HEK293T (cell line): ENCODE data around the gene COA4.
A peak's percentile ranks its signal among the peaks of the same experiment; 100 is the strongest.

ENCODE experiments used
- CTCF ChIA-PET: fragments of 350-600 bp; formaldehyde crosslinking; extraction: SDS; loops from one replicate; lab custom pipeline; 2021; ENCODE audit warnings: antibody characterized with exemption, inconsistent platforms; lab: Yijun Ruan, JAX
- POLR2A ChIA-PET: fragments of 350-600 bp; formaldehyde crosslinking; extraction: SDS; loops from one replicate; lab custom pipeline; 2020; ENCODE audit warnings: antibody characterized with exemption, inconsistent platforms; lab: Yijun Ruan, JAX
- DNase-seq: peaks from one replicate; pipeline ENCODE4 v3.0.0; 2012; ENCODE audit warnings: mixed read lengths; ENCODE audit errors: extremely low spot score
- ARNT ChIP-seq: fragments of 450-650 bp; IDR thresholded peaks from 2 replicates; pipeline ENCODE4 v1.6.1; 2017; ENCODE audit warnings: mild to moderate bottlenecking
- BHLHE40 ChIP-seq: fragments of 450-650 bp; IDR thresholded peaks from 2 replicates; pipeline ENCODE4 v1.6.1; 2016; ENCODE audit warnings: mild to moderate bottlenecking, moderate library complexity, borderline replicate concordance
- CTBP1 ChIP-seq: fragments of 450-650 bp; IDR thresholded peaks from 2 replicates; pipeline ENCODE4 v1.6.1; 2016; ENCODE audit warnings: borderline replicate concordance
- ELF4 ChIP-seq: fragments of 450-650 bp; IDR thresholded peaks from 2 replicates; pipeline ENCODE4 v1.6.1; 2017; ENCODE audit warnings: antibody characterized with exemption
- FOXA1 ChIP-seq: fragments of 450-650 bp; IDR thresholded peaks from 2 replicates; pipeline ENCODE4 v1.6.1; 2016; ENCODE audit warnings: mild to moderate bottlenecking
- FOXK2 ChIP-seq: fragments of 450-650 bp; IDR thresholded peaks from 2 replicates; pipeline ENCODE4 v1.6.1; 2016; ENCODE audit warnings: mild to moderate bottlenecking
- FOXM1 ChIP-seq: fragments of 450-650 bp; IDR thresholded peaks from 2 replicates; pipeline ENCODE4 v1.6.1; 2017; ENCODE audit warnings: mild to moderate bottlenecking, borderline replicate concordance
- HDGF ChIP-seq: fragments of 450-650 bp; IDR thresholded peaks from 2 replicates; pipeline ENCODE4 v1.6.1; 2017; ENCODE audit warnings: antibody characterized with exemption, borderline replicate concordance
- L3MBTL2 ChIP-seq: fragments of 450-650 bp; conservative IDR thresholded peaks from 2 replicates; pipeline ENCODE4 v1.6.1; 2016; ENCODE audit warnings: mild to moderate bottlenecking
- LEF1 ChIP-seq: fragments of 450-650 bp; IDR thresholded peaks from 2 replicates; pipeline ENCODE4 v1.6.1; 2017; ENCODE audit warnings: mild to moderate bottlenecking, borderline replicate concordance
- NFRKB ChIP-seq: fragments of 450-650 bp; IDR thresholded peaks from 2 replicates; pipeline ENCODE4 v1.6.1; 2016; ENCODE audit warnings: mild to moderate bottlenecking, moderate library complexity
- SP1 ChIP-seq: fragments of 450-650 bp; IDR thresholded peaks from 2 replicates; pipeline ENCODE4 v1.6.1; 2017
- SUZ12 ChIP-seq: fragments of 450-650 bp; IDR thresholded peaks from 2 replicates; pipeline ENCODE4 v1.6.1; 2016; ENCODE audit warnings: mild to moderate bottlenecking
- TARDBP ChIP-seq: fragments of 450-650 bp; IDR thresholded peaks from 2 replicates; pipeline ENCODE4 v1.6.1; 2016
- ZNF384 ChIP-seq: fragments of 450-650 bp; IDR thresholded peaks from 2 replicates; pipeline ENCODE4 v1.6.1; 2016
- TF ChIP-seq, protein P1 (sequence below): fragments of 450-650 bp; IDR thresholded peaks from 2 replicates; pipeline ENCODE4 v1.6.1; 2016

The COA4 gene

DNA sequence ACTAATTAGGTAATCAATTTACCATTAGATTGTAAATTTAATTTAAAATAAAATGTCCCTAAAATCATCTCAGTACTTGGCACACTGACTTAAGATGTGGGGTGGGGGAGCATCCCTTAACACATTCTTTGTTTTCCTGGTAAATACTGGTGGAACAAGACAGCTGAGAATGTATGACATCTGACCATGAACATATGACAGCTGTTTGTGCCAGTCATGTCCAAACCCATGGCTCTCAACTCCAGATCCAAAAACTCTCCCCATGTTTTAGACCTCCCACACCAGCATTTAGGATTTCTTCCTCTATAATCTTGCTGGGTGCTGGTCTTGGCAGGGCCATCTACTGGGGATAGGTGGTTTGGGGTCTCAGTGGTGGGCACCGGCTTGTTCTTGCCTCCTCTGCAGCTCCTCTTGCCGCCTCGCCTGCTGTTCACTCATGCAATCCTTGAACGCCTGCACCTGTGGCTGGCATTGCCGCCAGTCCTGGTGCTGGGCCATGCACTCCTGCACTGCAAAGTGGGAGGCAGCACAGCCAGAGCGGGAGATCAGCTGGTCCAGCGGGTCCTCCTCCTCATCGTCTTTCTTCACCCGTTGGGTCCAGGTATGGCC, 3.8 kb downstream of the COA4 start:
- no peak for DNase-seq
- ChIA-PET POLR2A (no interaction called here), CTCF (interaction anchor here (0.6 kb wide), 1 partner anchor 455 kb away, joined by 3 read pairs; no protein-coding TSS in a partner anchor)
- no peak for TF ChIP-seq SUZ12
- TF ChIP-seq ARNT: no peak
- no peak for TF ChIP-seq SP1

DNA sequence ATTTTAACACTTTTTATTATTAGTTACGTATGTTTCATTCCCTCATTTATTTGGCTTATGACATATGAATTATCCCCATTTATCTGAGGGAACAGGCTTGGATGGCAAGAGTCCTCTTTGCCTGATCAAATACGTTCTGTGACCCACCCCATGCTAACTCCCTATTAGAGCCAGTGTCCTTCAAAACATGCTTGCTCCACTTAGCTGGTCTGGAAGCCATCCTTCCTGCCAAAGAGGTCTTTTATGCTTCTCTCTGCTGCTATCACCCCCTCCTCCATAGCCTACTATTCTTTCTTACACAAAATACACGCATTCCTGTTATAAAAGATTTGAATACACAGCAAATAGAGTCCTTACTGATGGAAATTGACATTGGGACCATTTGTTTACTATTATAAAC, 6.4 kb downstream of the COA4 start:
- TF ChIP-seq TARDBP: no peak
- TF ChIP-seq ARNT: no peak
- TF ChIP-seq FOXA1: no peak
- TF ChIP-seq, protein P1, sequence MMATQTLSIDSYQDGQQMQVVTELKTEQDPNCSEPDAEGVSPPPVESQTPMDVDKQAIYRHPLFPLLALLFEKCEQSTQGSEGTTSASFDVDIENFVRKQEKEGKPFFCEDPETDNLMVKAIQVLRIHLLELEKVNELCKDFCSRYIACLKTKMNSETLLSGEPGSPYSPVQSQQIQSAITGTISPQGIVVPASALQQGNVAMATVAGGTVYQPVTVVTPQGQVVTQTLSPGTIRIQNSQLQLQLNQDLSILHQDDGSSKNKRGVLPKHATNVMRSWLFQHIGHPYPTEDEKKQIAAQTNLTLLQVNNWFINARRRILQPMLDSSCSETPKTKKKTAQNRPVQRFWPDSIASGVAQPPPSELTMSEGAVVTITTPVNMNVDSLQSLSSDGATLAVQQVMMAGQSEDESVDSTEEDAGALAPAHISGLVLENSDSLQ: no peak
- TF ChIP-seq SP1: no peak
- no peak for TF ChIP-seq L3MBTL2
- no peak for TF ChIP-seq ZNF384
- TF ChIP-seq FOXK2: no peak
- no peak for TF ChIP-seq ELF4
- TF ChIP-seq FOXM1: no peak
- TF ChIP-seq CTBP1: no peak
- no peak for DNase-seq
- POLR2A ChIA-PET: interaction anchor here (1.3 kb wide), 1 partner anchor 91 kb away, joined by 3 read pairs; no protein-coding TSS in a partner anchor
- CTCF ChIA-PET: no interaction called here

DNA sequence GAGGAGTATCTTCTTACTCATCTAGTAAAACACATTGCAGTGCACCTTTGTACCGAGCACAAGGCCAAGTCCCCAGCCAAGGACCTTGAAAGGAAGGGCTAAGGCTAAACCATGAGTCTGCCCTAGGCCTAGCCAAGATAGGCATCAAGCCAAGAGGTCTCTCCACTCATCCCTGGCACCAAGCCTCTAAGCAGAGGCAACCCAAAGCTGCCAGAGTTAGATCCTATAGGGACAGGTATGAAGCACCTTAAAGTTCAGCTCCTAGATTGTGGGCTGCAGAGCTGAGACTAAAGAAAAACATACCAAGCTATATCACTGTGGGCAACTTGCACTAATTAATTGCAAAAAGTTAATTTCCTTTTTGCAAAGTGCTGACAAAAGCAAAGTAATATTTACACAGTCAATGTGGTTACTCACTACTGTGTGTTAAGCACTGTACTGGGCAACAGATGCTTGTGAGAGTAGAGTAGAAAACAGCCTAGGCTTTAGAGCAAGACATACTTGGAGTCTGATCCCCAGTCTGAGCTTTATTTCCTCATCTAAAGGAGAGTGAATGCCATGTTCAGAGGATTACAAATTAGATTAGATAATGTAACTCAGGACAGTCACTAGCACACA, 7.2 kb downstream of the COA4 start:
- TF ChIP-seq HDGF (no peak), TARDBP (no peak), SP1 (no peak), BHLHE40 (no peak), SUZ12 (no peak), L3MBTL2 (no peak), LEF1 (no peak), FOXM1 (no peak), FOXA1 (no peak), ELF4 (no peak), NFRKB (no peak), ARNT (no peak)
- ChIA-PET POLR2A (interaction anchor here (1.1 to 1.3 kb wide), 2 partner anchors 81 to 90 kb away, joined by 3 read pairs; partner anchors contain the start of gene MRPL48), CTCF (no interaction called here)
- DNase-seq: no peak

DNA sequence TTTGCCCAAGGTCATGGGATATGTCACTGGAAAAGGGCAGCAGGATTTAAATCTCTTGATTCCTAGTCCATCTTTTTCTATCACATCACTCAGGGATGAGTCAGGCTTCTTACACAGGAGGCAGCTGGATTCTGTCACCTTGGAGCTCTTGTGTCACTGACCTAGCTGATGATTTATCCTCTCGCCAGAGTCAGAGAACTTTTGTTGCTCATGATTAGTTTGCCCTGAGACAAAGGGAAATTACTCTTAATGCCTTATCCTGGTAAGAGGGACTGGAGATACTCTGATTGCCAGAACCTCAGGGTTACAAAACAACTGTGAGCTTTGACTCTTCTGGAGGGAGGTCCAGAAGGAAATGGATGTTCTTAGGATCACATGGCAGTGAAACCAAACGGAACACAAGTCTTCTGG, 10.1 kb downstream of the COA4 start:
- DNase-seq: no peak
- POLR2A ChIA-PET: interaction anchor here (1.2 to 1.3 kb wide), 2 partner anchors 10 to 87 kb away, joined by 3 to 4 read pairs; no protein-coding TSS in a partner anchor

DNA sequence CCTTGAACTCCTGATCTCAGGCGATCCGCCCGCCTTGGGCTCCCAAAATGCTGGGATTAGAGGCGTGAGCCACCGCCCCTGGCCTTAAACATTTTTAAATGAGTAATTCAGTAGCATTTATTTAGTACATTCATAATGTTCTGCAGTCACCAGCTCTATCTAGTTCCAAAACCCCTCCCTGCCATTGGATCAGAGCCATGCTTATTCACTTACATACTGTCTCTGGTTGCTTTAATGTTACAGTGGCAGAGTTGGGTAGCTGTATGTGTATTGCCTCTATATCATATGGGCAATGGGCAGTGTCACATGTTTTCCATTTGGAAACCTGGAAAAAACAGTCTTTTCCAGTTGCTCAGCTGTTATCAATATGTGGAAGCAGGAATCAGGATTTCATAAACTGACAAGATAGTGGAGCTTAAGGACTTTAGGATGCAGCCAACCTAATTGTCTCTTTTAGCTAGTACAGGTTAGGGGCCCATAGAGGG, 10.5 kb downstream of the COA4 start:
- TF ChIP-seq L3MBTL2 (no peak), FOXK2 (no peak), FOXM1 (no peak), FOXA1 (no peak), ELF4 (no peak), LEF1 (no peak), HDGF (no peak), SP1 (no peak), BHLHE40 (no peak), ZNF384 (no peak), CTBP1 (no peak), SUZ12 (no peak), TARDBP (no peak)
- TF ChIP-seq, protein P1: no peak
- no peak for DNase-seq
- ChIA-PET POLR2A (interaction anchor here (1.2 to 1.3 kb wide), 2 partner anchors 10 to 86 kb away, joined by 3 to 4 read pairs; no protein-coding TSS in a partner anchor), CTCF (no interaction called here)

More for the DNA sequence above, 10.1 kb downstream of the COA4 start:
- CTCF ChIA-PET: no interaction called here
- TF ChIP-seq TARDBP: no peak
- TF ChIP-seq, protein P1: 0 out of 2 replicates have a peak, but pooled peaks have one; percentile 13

DNA sequence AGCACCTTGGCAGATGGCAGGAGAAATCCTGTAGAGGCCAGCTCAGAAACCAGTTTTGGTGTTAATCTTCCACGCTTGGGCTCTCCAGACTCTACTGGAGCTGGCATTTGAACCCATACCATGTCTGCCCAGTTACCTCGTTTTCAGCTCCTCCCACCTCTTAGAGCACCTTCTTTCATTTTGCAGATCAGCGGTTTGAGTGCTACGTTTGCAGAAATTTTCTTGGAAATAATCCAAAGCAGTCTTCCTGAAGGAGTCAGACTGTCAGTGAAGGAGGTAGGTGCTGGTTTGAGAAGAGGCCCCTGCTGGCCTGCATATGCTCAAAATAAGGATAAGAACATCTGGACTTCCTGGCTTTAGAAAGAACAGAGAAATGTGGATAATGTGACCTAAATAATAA, 13.7 kb downstream of the COA4 start:
- CTCF ChIA-PET: no interaction called here
- POLR2A ChIA-PET: no interaction called here
- TF ChIP-seq SUZ12 (no peak), ZNF384 (no peak), BHLHE40 (no peak), TARDBP (no peak), FOXM1 (no peak), LEF1 (no peak), FOXA1 (no peak), FOXK2 (no peak)
- TF ChIP-seq, protein P1: no peak
- DNase-seq: no peak
